HG03342 (cell line): ENCODE results near the gene BET1L.
A peak's percentile ranks its signal among the peaks of the same experiment; 100 is the strongest.

Experiments used
- ATAC-seq: cut with Tn5 transposase; IDR thresholded peaks from one replicate; pipeline ENCODE4 v1.9.1; 2021; ENCODE audit warnings: mild to moderate bottlenecking, moderate library complexity; ENCODE audit not compliant: unreplicated experiment

BET1L gene

DNA sequence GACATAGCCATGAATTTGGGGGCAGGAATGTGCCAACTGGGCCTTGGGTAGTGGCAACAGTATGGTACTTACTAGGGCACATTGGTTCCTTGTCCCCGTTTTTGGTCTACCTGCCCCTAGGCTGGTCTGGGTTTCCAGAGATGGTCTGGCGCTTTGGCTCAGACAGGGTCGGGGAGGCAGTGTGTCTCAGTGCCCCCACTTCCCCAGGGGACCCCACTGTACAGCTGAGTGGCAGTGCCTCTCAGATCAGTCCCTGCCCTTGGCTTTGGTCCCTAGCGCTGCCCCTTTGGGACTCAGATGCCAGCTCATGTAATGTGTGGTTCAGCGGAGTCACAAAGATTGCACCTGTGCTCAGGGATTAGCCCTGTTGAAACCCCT, 3.6 kb upstream of the BET1L start:
- no peak for ATAC-seq

- ATAC-seq = no peak
Measured at GRCh38 chr11:210122-210802, 3.1 kb upstream of the BET1L start.

GRCh38 chr11:209275-210121, 2.3 kb upstream of the BET1L start:
- no peak for ATAC-seq

DNA sequence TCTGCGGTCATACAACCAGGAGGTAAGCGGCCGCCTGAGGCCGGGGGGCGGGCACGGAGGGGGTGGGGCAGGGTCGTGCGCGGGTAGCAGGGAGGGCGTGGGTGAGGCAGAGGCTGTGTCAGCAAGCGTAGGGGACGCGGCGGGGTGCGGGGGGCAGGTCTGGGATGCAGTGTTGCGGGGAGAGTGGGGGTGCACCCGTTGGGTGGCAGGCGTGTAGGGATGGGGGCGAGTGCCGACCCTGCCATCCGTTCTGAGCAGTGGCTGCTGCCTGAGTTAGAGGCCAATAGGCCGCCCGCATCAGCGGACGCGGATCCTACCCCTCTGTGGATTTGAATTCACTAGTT, 1.7 kb upstream of the BET1L start:
- peak; percentile 0 for ATAC-seq

GRCh38 chr11:208181-208916, 1.1 kb upstream of the BET1L start:
- ATAC-seq = peak; percentile 40

DNA sequence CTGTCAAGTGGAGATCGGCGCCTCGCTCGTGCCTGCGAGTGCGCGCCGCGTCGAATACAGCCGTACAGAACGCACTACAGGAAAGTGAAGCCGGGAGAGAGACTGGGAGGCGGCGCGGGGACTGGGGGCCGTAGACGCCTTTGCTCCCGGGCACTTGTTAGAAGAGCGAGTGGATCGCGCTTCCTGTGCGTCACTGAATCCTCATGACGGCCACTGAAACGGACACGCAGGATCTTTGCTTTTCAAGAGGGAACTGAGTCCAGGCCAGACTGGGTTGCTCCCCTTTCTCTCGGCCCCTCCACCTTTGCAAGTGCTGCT, 623 bp upstream of the BET1L start:
- ATAC-seq = no peak

DNA sequence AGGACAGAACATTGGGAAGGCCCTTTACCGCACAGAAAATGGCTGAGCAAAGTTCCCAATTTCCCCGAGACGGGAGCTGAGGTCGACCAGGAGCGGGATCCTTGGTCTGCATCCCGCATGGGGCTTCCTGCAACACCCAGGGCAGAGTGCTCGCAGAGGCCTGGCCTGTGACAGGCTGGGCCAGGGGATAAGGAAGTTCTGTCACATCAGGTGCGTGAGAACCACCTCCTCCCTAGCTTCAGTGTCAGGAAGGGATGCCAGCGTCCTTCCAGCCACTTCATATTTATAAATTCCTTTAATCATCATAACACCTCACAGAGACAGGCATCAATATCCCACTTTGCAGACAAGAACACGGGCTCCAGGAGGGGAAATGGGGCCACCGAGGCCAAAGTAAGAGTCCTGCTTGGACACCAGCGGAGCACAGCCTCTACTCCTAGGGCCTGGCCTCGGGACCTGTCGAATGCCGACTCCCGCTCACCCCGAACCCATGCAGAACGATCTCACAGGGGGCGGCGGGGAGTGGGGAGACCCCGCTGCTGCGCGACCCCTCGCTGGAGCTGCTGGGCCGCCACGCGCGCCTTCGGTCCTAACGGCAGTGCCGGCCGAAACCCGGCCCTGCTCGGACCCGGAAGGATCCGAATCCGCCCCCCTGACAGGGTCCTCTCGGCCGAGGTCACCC, 532 bp downstream of the BET1L start:
- no peak for ATAC-seq

- no peak for ATAC-seq
Measured at GRCh38 chr11:206002-206384, 1.2 kb downstream of the BET1L start.

- ATAC-seq = no peak
Measured at GRCh38 chr11:205221-206001, 1.8 kb downstream of the BET1L start.

DNA sequence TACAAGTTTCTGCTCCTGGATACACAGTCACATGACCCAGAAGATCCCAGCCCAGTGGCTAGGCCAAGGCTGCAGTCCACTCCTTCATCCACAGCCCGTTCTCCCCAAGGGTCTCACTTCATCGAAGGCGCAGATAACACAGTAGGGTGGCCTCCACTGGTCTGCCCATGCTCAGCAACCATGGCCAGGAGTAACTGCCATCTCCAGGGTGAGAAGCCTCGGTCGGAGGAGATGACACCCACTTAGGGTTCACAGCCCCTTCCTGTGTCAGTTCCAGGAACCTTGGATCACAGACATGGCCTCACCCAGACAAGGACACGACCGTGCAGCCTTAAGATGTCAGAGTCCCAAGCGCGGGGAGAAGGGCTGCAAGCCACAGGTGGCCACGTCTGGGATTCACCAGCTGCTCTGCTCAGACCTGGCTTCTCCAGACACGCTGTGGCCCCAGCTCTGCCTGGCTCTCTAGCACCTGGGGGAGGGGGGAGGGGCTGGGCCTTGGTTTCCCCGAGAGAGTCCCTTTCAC, 2.6 kb downstream of the BET1L start:
- ATAC-seq = no peak

DNA sequence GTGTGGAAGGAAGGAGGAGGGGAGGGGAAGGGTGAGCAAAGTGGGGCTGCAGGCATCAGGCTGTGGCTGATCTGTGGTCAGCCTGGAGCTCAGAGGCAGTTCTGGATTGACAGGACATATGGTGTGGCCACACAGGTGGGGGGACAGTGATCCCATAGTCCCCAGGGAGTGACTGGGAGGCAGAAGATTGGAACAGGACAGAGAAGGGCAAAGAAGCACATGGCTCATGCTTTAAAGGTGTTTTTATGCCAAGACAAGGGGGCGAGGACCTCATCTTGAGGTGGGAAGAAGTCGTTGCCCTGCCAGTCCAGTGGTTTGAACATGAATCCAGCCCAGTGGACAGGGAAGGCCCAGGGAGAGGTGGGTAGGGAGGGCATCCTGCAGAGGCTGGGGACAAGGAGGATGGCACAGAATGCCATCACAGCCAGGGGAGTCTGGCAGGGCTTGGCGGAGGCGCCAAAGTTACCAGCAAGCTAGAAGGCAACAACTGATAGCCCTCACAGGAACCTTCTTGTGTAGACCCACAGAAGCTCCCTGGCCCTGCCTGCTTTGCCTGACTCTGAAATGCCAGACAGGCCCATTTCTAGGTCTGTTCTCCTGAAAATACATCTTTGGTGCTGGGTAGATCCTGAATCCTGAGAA, 3.1 kb downstream of the BET1L start:
- ATAC-seq = no peak

GRCh38 chr11:203056-203944, 3.9 kb downstream of the BET1L start:
- no peak for ATAC-seq

- ATAC-seq = no peak
Measured at GRCh38 chr11:202490-202889, 4.7 kb downstream of the BET1L start.

DNA sequence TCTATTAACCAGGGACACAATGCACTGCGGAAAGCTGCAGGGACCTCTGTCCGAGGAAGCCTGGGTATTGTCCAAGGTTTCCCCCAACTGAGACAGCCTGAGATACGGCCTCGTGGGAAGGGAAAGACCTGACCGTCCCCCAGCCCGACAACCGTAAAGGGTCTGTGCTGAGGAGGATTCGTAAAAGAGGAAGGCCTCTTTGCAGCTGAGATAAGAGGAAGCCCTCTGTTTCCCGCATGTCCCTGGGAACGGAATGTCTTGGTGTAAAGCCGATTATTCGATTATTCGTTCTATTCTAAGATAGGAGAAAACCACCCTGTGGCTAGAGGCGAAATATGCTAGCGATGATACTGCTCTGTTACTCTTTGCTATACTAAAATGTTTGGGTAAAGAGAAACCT, 5.2 kb downstream of the BET1L start:
- no peak for ATAC-seq

- no peak for ATAC-seq
Measured at GRCh38 chr11:200224-201003, 6.8 kb downstream of the BET1L start.

DNA sequence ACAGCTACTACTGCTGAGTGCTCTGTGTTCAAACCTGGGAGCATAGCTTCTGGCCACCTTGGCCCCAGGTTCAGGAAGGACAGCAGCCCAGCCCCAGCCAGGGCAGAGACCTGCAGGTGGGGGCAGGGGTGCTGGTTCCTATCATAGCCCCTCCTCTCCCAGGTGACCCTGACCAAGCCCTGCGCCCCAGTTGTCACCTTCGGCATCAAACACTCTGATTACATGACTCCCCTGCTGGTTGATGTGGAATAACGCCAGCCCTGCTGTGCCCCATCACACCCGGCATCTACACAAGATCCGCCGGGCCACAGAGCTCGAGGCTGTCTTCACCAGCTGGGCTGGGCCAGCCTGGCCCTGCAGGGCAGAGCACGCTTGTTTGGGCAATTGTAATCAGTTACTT, 7.4 kb downstream of the BET1L start:
- ATAC-seq = no peak

GRCh38 chr11:199004-199581, 8.1 kb downstream of the BET1L start:
- ATAC-seq = no peak

DNA sequence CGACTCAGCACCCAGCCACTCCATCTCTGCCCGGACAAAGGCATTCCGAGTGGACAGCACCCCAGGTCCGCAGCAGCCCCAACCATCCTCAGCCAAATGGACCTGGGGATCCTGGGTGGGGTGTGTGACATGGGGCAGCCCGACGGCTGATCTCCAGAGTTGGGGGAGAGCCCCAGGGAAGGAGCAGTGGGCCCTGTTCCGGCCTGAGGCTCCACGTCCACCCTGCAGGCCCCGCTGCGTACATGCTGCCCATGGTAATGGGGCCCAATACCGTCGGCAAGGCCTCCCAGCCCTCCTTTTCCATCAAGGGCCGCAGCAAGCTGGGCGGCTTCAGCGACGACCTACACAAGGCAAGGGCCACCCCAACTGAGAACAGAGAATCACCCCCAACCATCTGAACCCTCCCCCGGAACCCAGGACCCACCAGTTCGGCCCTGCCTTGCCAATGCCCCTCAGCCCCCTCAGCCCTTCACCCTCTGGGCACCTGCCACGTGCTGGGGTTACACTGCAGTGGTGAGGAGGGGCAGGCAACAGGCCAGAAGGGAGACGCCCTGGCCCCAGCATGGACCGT, 8.9 kb downstream of the BET1L start:
- no peak for ATAC-seq
